ENCODE results near the gene CAMKMT.

DNA sequence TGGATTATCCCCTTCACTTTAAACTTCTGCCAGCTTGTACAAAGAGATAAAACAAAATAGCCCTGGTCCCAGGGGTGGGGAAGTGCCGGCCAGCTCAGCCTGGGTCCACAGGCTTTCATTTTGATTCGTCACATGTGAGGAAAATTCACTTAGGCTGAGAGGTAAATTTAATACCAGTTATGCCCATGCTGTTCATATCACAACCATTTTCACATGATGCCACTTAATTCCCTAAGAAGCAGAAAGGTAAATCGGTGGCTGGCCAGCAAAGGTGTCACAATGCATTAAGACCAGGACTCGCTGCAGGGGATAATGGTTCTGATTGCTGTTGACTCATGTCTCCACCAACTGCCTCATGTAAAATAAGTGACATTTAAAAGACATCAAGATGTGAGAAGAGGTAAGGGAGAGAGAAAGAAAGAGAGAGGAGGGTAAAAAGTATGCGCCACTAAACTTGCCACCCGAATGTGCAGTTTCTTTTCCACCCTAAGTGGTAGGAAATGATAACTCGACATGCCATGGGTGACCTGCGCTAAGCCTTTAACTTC is 318.8 kb downstream of the CAMKMT start:
- no peak for TF ChIP-seq EZH2 (IDR thresholded peaks at IDR 0.05; ENCODE audit: borderline replicate concordance, low read depth, low read length, poor library complexity, severe bottlenecking)
- TF ChIP-seq, protein P1, sequence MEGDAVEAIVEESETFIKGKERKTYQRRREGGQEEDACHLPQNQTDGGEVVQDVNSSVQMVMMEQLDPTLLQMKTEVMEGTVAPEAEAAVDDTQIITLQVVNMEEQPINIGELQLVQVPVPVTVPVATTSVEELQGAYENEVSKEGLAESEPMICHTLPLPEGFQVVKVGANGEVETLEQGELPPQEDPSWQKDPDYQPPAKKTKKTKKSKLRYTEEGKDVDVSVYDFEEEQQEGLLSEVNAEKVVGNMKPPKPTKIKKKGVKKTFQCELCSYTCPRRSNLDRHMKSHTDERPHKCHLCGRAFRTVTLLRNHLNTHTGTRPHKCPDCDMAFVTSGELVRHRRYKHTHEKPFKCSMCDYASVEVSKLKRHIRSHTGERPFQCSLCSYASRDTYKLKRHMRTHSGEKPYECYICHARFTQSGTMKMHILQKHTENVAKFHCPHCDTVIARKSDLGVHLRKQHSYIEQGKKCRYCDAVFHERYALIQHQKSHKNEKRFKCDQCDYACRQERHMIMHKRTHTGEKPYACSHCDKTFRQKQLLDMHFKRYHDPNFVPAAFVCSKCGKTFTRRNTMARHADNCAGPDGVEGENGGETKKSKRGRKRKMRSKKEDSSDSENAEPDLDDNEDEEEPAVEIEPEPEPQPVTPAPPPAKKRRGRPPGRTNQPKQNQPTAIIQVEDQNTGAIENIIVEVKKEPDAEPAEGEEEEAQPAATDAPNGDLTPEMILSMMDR (conservative IDR thresholded peaks at IDR 0.05; ENCODE audit: low read depth, low read length): no peak
